Lower leg skin (tissue), 4 donors: ENCODE measurements around the gene MYH7. TPM values are rescaled to one million over a fixed set of nuclear protein-coding genes. Genes with fewer than 3 reads are reported as not detected.
A peak's percentile ranks its signal among the peaks of the same experiment; 100 is the strongest.

Experiments used
- DNase-seq, 2 donors: peaks; one replicate each; pipeline ENCODE4 v3.0.0-alpha.2; 2019; ENCODE audit warnings: low spot score in 2 of 2
- H3K4me3 ChIP-seq: fragments of 200-600 bp; sonication (generic); 2 replicates; pipeline ENCODE4 v1.5.1; 2017; ENCODE audit warnings: mild to moderate bottlenecking, low read depth; ENCODE audit not compliant: poor library complexity, severe bottlenecking
- CTCF ChIP-seq, 3 donors: fragments of 450-650 bp; IDR thresholded peaks; one replicate each; pipeline ENCODE4 v1.5.1; 2016; ENCODE audit warnings: antibody characterized with exemption in 3 of 3, mild to moderate bottlenecking in 3 of 3, moderate library complexity in 2 of 3
- POLR2A ChIP-seq, 2 donors: fragments of 450-650 bp; IDR thresholded peaks; one replicate each; pipeline ENCODE4 v1.6.1; 2016 to 2017; ENCODE audit warnings: antibody characterized with exemption in 2 of 2, mild to moderate bottlenecking in 1 of 2, moderate library complexity in 1 of 2
- WGBS, 2 donors: methylation state at CpG; one replicate each; pipeline ENCODE4 v1.1.5; 2018; 5-methylcytosine and 5-hydroxymethylcytosine counted together
- intact Hi-C: fragments of 100-400 bp; cut with DNase I; formaldehyde crosslinking; loops from one replicate; pipeline ENCODE4 v1.15.0; 2023; ENCODE audit warnings: low total_unique reads
- total RNA-seq, 4 donors: library from RNA; depleted of rRNA; stranded (reverse); fragments of >200 nt; gene quantifications; one replicate each; pipeline ENCODE4 v1.1.0, GENCODE V29; 2016

Gene MYH7
- total RNA-seq, 4 donors from 2014 or later = 0.06 to 0.13 (median 0.08) TPM; not detected in 1

- intact Hi-C loops = no loop called here
- 83 to 84% methylated on average over 8 of the region's 8 CpGs for WGBS, 2 donors
- no peak overlapping the region for H3K4me3 ChIP-seq
- DNase-seq = peak in 1 of 2 donors; percentile 20
- TF ChIP-seq POLR2A (IDR thresholded peaks at IDR 0.05) (no peak), CTCF (IDR thresholded peaks at IDR 0.05) (no peak)
Observed at GRCh38 chr14:23434488-23435222, 805 bp downstream of the MYH7 start.

DNA sequence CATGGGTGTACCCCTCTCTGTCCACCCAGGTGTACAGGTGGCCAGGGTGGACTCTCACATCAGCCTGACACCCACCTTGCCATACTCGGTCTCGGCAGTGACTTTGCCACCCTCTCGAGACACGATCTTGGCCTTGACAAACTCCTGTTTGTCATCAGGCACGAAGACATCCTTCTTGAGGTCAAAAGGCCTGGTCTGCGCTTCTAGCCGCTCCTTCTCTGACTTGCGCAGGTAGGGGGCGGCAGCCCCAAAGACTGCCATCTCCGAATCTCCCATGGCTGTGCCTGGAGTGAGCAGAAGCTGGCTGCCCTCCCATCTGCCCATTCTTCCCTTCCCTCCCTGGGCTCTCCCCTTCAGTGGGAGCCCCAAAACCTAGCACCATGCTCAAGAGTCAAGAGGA lies 2.0 kb downstream of the MYH7 start:
- 82 to 85% methylated on average over 10 of the region's 10 CpGs for WGBS, 2 donors
- intact Hi-C loops = no loop called here
- peak in 1 of 2 donors; percentile 76 for DNase-seq
- no peak for TF ChIP-seq CTCF (IDR thresholded peaks at IDR 0.05)
- TF ChIP-seq POLR2A (IDR thresholded peaks at IDR 0.05) = no peak
- no peak overlapping the region for H3K4me3 ChIP-seq

DNA sequence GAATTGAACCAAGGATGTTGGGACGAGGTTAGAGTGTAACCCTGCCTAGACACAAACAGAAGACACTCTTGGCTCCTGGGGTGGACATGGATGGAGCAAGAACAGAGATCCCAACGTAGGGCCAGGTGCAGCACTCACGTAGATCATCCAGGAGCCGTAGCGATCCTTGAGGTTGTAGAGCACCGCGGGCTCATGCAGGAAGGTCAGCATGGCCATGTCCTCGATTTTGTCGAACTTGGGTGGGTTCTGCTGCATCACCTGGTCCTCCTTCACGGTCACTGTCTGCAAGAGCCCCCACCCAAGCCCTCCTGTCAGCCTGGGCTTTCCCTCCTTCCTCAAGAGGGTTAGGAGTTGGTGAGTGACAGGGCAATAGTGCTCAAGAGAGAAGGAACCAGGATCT lies 2.5 kb downstream of the MYH7 start:
- TF ChIP-seq POLR2A (IDR thresholded peaks at IDR 0.05) (no peak), CTCF (IDR thresholded peaks at IDR 0.05) (no peak)
- WGBS, 2 donors = 83% methylated on average over 10 of the region's 10 CpGs
- DNase-seq = no peak
- intact Hi-C loops = no loop called here
- H3K4me3 ChIP-seq = no peak overlapping the region

DNA sequence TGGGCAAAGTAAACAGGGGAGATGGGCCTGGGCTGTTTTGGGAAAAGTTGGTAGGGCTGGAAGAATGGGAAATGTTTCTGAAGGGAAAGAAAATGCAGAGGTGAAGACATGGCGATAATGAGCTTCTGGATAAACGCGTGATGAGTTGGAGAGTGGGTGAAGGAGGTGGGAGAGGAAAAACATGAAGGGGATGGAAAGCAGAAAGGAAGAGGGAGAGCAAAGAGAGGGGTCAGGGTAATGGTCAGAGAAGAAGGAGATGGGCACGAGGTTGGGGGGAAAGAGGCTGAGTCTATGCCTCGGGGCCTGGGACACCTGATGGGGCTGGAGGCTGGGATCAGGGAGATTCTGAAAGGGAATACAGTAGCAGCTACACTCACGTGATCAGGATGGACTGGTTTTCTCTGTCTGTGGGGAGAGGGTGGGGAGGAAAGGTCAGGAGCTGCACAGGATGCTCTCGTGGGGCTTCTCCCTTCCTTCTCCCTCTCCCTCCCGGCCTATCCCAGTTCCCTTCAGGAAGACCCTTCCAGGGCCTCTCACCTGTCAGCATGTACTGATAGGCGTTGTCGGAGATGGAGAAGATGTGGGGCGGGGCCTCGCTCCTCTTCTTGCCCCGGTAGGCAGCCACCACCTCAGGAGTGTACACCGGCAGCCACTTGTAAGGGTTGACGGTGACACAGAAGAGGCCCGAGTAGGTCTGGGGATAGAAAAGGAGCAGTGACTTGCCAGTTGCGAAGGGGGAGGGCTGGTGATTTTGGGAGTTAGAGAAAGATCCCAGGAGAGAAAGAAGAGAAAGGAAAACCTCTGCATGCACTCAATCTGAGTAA lies 3.1 kb downstream of the MYH7 start:
- no peak for TF ChIP-seq POLR2A (IDR thresholded peaks at IDR 0.05)
- TF ChIP-seq CTCF (IDR thresholded peaks at IDR 0.05) = no peak
- intact Hi-C loops = no loop called here
- WGBS, 2 donors = 76 to 77% methylated on average over 17 of the region's 17 CpGs
- DNase-seq = no peak
- no peak overlapping the region for H3K4me3 ChIP-seq

- WGBS, 2 donors = 86 to 95% methylated on average over 9 to 10 of the region's 10 CpGs
- intact Hi-C loops = no loop called here
- TF ChIP-seq CTCF (IDR thresholded peaks at IDR 0.05) (no peak), POLR2A (IDR thresholded peaks at IDR 0.05) (no peak)
- no peak overlapping the region for H3K4me3 ChIP-seq
- peak in 1 of 2 donors; percentile 17 for DNase-seq
Observed at GRCh38 chr14:23431486-23431885, 4.0 kb downstream of the MYH7 start.
